Measurements from ENCODE around the gene RNLS.

RNLS gene

DNA sequence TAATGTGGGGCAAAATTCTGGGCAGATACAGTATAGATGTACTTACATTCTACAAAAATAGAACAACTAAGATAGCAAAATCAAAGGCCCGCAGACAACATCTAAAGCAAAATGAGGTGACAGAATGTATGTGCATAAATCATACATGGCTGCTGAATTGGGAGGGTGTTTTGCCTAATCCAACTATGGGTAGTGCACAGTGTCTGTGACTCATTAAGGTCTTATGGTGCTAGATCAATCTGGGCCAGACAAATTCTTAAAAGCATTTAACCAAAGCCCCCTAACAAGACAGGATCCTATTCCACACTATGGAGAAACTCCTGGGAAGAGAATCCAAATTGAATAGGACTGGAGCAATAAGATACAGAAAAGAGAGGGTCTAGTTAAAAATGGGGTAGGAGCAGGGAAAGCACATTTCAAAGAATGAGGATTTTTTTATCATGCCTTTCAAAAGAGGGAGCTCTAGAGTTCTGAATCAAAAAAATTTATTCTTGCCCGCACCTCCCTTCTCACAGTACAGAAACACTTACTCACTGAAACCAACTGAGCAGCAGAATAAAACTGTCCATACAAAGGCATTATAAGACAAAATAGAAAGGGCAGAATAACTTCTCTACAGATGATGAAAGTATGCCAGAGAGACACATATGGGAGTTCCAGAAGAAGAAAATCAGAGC, 181.3 kb downstream of the RNLS start:
- no peaks in the 10 kb centered on the region for H3K9me2 ChIP-seq (replicated peaks; ENCODE audit: insufficient read depth, low read length)
- no peaks in the 10 kb centered on the region for H3K27me3 ChIP-seq (ENCODE audit: low read length)
- TF ChIP-seq EZH2phosphoT487 (conservative IDR thresholded peaks at IDR 0.05; ENCODE audit: low read length) = no peak
- TF ChIP-seq, protein P1, sequence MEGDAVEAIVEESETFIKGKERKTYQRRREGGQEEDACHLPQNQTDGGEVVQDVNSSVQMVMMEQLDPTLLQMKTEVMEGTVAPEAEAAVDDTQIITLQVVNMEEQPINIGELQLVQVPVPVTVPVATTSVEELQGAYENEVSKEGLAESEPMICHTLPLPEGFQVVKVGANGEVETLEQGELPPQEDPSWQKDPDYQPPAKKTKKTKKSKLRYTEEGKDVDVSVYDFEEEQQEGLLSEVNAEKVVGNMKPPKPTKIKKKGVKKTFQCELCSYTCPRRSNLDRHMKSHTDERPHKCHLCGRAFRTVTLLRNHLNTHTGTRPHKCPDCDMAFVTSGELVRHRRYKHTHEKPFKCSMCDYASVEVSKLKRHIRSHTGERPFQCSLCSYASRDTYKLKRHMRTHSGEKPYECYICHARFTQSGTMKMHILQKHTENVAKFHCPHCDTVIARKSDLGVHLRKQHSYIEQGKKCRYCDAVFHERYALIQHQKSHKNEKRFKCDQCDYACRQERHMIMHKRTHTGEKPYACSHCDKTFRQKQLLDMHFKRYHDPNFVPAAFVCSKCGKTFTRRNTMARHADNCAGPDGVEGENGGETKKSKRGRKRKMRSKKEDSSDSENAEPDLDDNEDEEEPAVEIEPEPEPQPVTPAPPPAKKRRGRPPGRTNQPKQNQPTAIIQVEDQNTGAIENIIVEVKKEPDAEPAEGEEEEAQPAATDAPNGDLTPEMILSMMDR (IDR thresholded peaks at IDR 0.05; ENCODE audit: insufficient read depth, low read length, poor library complexity, severe bottlenecking) = peak; percentile 39
- no peak overlapping the region for H3K4me2 ChIP-seq (ENCODE audit: low read depth, low read length, poor library complexity, severe bottlenecking)
- no peaks in the 10 kb centered on the region for H4K20me1 ChIP-seq (ENCODE audit: low read depth, low read length)
- H3K36me3 ChIP-seq (ENCODE audit: low read length) = no peaks in the 10 kb centered on the region
- no peak overlapping the region for H3K4me3 ChIP-seq (ENCODE audit: insufficient read depth, low read length, poor library complexity, severe bottlenecking)
- H2AFZ ChIP-seq (ENCODE audit: low read depth, low read length, severe bottlenecking) = peak overlapping the region; percentile 42
- H3K27ac ChIP-seq (ENCODE audit: low read depth, low read length) = no peak overlapping the region
- no peak overlapping the region for H3K9ac ChIP-seq (ENCODE audit: low read length)
- H3K79me2 ChIP-seq (ENCODE audit: insufficient read depth, low read length) = no peaks in the 10 kb centered on the region
- peaks cover 7% of the 10 kb centered on the region; the same call in 1 of the 2 replicates for H3K9me3 ChIP-seq (ENCODE audit: insufficient read depth, low read length)
- H3F3A ChIP-seq (ENCODE audit: insufficient read depth) = no peaks in the 10 kb centered on the region

DNA sequence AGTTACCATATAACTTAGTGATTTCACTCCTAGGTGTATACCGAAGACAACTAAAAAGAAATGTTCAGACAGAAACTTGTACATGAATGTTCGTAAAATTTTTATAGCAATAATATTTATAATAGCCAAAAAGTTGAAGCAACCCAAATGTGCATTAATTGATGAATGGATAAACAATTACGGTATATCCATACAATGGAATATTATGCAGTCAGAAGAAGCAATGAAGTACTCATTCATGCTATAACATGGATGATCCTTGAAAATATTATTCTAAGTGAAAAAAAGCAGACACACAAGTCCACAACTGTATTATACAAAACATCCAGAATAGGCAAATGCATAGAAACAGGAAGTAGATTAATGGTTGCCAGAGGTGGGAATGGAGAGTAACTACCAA, 183.9 kb downstream of the RNLS start:
- no peaks in the 10 kb centered on the region for H3K79me2 ChIP-seq (ENCODE audit: insufficient read depth, low read length)
- no peak overlapping the region for H3K4me2 ChIP-seq (ENCODE audit: low read depth, low read length, poor library complexity, severe bottlenecking)
- no peak overlapping the region for H2AFZ ChIP-seq (ENCODE audit: low read depth, low read length, severe bottlenecking)
- H3K27ac ChIP-seq (ENCODE audit: low read depth, low read length) = no peak overlapping the region
- H3F3A ChIP-seq (ENCODE audit: insufficient read depth) = peaks cover 4% of the 10 kb centered on the region; the same call in 1 of the 2 replicates
- H3K9me3 ChIP-seq (ENCODE audit: insufficient read depth, low read length) = peaks cover 17% of the 10 kb centered on the region; the same call in 1 of the 2 replicates
- no peaks in the 10 kb centered on the region for H3K27me3 ChIP-seq (ENCODE audit: low read length)
- TF ChIP-seq, protein P1 (IDR thresholded peaks at IDR 0.05; ENCODE audit: insufficient read depth, low read length, poor library complexity, severe bottlenecking) = no peak
- TF ChIP-seq EZH2phosphoT487 (conservative IDR thresholded peaks at IDR 0.05; ENCODE audit: low read length) = no peak
- 0 out of 2 replicates have a peak, but pooled peaks cover 2% of the 10 kb centered on the region for H3K36me3 ChIP-seq (ENCODE audit: low read length)
- H3K9me2 ChIP-seq (replicated peaks; ENCODE audit: insufficient read depth, low read length) = no peaks in the 10 kb centered on the region
- H4K20me1 ChIP-seq (ENCODE audit: low read depth, low read length) = no peaks in the 10 kb centered on the region
- no peak overlapping the region for H3K4me3 ChIP-seq (ENCODE audit: insufficient read depth, low read length, poor library complexity, severe bottlenecking)
- H3K9ac ChIP-seq (ENCODE audit: low read length) = no peak overlapping the region

DNA sequence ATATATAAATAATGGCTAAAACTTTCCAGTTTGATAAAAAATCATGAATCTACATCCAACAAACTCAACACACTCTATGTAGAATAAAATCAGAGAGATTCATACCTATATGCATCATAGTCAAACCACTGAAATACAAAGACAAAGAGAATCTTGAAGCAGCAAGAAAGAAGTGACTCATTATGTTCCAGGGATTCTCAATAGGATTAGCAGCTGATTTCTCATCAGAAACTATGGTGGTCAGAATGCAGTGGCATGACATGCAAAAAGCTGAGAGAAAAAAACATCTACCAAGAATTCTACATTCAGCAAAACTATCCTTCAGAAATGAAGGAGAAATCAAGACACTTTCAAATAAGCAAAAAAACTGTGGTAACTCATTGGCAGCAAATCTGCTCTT, 187.4 kb downstream of the RNLS start:
- peaks cover 11% of the 10 kb centered on the region; the same call in 1 of the 2 replicates for H3F3A ChIP-seq (ENCODE audit: insufficient read depth)
- no peaks in the 10 kb centered on the region for H3K9me2 ChIP-seq (replicated peaks; ENCODE audit: insufficient read depth, low read length)
- no peak overlapping the region for H3K4me2 ChIP-seq (ENCODE audit: low read depth, low read length, poor library complexity, severe bottlenecking)
- H3K4me3 ChIP-seq (ENCODE audit: insufficient read depth, low read length, poor library complexity, severe bottlenecking) = no peak overlapping the region
- no peak overlapping the region for H2AFZ ChIP-seq (ENCODE audit: low read depth, low read length, severe bottlenecking)
- H4K20me1 ChIP-seq (ENCODE audit: low read depth, low read length) = no peaks in the 10 kb centered on the region
- TF ChIP-seq, protein P1 (IDR thresholded peaks at IDR 0.05; ENCODE audit: insufficient read depth, low read length, poor library complexity, severe bottlenecking) = no peak
- H3K36me3 ChIP-seq (ENCODE audit: low read length) = 0 out of 2 replicates have a peak, but pooled peaks cover 2% of the 10 kb centered on the region
- H3K27me3 ChIP-seq (ENCODE audit: low read length) = no peaks in the 10 kb centered on the region
- no peak overlapping the region for H3K27ac ChIP-seq (ENCODE audit: low read depth, low read length)
- no peak overlapping the region for H3K9ac ChIP-seq (ENCODE audit: low read length)
- H3K9me3 ChIP-seq (ENCODE audit: insufficient read depth, low read length) = peaks cover 17% of the 10 kb centered on the region; the same call in 1 of the 2 replicates
- H3K79me2 ChIP-seq (ENCODE audit: insufficient read depth, low read length) = no peaks in the 10 kb centered on the region
